ENCODE data around the gene ISCA2. TPM values are rescaled to one million over a fixed set of nuclear protein-coding genes. Genes with fewer than 3 reads are reported as not detected.
A peak's percentile ranks its signal among the peaks of the same experiment; 100 is the strongest.
"Not testable (repeated sequence)": the region's sequence is repeated elsewhere in the genome, so short reads cannot be mapped to it uniquely, and the experiment has no call there.

The ISCA2 gene, protein sequence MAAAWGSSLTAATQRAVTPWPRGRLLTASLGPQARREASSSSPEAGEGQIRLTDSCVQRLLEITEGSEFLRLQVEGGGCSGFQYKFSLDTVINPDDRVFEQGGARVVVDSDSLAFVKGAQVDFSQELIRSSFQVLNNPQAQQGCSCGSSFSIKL
- polyA plus RNA-seq (23.3 to 33.0 TPM (median 26.6 TPM) in 3 replicates), polyA minus RNA-seq (1.5 to 6.8 TPM (median 4.9 TPM) in 3 replicates)
- polyA plus RNA-seq (2011; ENCODE audit: low read depth): 3.1 TPM
- 21.7 and 37.6 TPM in 2 replicates for polyA plus RNA-seq (2011; cell fraction: cytosol; rRNA removed)
- polyA plus RNA-seq (2011; cell fraction: nucleus; rRNA removed): 10.2 and 14.3 TPM in 2 replicates
- 15.6 and 15.8 TPM in 2 replicates for polyA plus RNA-seq (2012; ENCODE audit: low replicate concordance)
- 14.2 TPM for polyA minus RNA-seq (2011; cell fraction: cytosol; rRNA and poly(A)+ RNA removed)
- 0.84 and 1.4 TPM in 2 replicates for polyA minus RNA-seq (2011; cell fraction: nucleus; rRNA and poly(A)+ RNA removed)

DNA sequence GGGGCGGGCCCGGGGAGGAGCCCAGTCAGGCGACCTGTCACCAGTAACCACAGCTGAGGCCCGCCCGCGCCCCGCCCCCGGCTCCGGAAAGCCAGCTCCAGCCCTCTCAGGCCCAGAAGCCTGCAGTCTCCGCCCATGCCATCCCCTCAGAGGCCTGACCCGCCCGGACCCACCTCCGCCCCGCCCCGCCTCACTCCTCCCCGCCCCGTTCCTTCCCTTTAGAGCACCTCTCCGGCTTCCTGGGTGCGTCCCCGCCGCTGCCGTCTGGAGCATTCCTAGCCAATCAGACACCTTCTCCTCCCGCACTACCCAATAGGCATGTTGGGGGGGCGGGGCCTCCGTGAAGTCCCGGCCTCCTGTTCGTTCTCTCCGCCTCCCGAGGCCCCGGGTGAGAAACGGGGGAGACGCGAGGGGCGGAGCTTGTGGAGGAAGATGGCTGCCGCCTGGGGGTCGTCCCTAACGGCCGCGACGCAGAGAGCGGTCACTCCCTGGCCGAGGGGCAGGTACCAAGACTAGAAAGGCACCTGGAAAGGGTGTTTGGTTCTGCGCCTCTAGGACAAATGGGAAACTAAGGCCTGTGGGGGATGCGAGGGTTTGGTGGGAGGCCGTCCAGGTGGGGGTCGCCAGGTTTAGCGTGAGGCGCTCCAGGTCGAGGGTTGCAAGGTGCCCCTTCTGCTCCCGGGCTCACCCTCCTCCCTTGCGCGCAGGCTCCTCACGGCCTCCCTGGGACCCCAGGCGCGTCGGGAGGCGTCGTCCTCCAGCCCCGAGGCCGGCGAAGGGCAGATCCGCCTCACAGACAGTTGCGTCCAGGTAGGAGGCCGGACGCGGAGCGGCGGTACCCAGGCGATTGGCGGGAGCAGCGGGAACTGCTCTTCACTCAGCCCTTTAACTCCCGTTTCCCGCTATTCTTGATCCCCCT is at the start of gene ISCA2:
ISCA2 (plus strand) TSS at position 423 of the 919 bp plus-strand sequence; CDS start at position 433, 10 bp downstream.
- Histone ChIP-seq H2AFZ (ENCODE audit: control insufficient read depth, low read length) (peak within 1 kb of the TSS; percentile 99), H3K9me1 (ENCODE audit: control insufficient read depth, extremely low read depth, insufficient read depth, low read length) (no peaks in the 10 kb centered on the region), H3K36me3 (ENCODE audit: control insufficient read depth in 2 of 2, extremely low read depth in 1 of 2, insufficient read depth in 2 of 2, low read length in 2 of 2) (no peaks in the 10 kb centered on the region), H3K27me3 (ENCODE audit: control insufficient read depth, extremely low read depth, insufficient read depth, low read length) (no peaks in the 10 kb centered on the region), H3K9me3 (ENCODE audit: control insufficient read depth, low read depth, low read length) (no peaks in the 10 kb centered on the region), H4K20me1 (ENCODE audit: control insufficient read depth, extremely low read depth, insufficient read depth, low read length) (no peaks in the 10 kb centered on the region), H3K4me3 (ENCODE audit: control insufficient read depth in 2 of 3, extremely low read depth in 1 of 3, insufficient read depth in 2 of 3, low read depth in 1 of 3, low read length in 3 of 3) (peak within 1 kb of the TSS; percentile 88 to 95 (median 92)), H3K27ac (ENCODE audit: control insufficient read depth, insufficient read depth, low read length) (peak within 1 kb of the TSS; percentile 82), H3K9ac (ENCODE audit: control insufficient read depth, extremely low read depth, insufficient read depth, low read length) (peak within 1 kb of the TSS; percentile 89), H3K79me2 (ENCODE audit: control insufficient read depth, insufficient read depth, low read length) (peaks cover 37% of the 10 kb centered on the region), H3K4me2 (ENCODE audit: control insufficient read depth, extremely low read depth, insufficient read depth, low read depth, low read length) (peak within 1 kb of the TSS; percentile 100), H3K4me1 (ENCODE audit: control insufficient read depth, extremely low read depth, insufficient read depth, low read length) (peaks cover 29% of the 10 kb centered on the region)
- peak; percentile 96 for DNase-seq (ENCODE audit: low read depth, low spot score)
- TF ChIP-seq EZH2 (IDR thresholded peaks at IDR 0.05; ENCODE audit: low read length): no peak
- TF ChIP-seq, protein P1, sequence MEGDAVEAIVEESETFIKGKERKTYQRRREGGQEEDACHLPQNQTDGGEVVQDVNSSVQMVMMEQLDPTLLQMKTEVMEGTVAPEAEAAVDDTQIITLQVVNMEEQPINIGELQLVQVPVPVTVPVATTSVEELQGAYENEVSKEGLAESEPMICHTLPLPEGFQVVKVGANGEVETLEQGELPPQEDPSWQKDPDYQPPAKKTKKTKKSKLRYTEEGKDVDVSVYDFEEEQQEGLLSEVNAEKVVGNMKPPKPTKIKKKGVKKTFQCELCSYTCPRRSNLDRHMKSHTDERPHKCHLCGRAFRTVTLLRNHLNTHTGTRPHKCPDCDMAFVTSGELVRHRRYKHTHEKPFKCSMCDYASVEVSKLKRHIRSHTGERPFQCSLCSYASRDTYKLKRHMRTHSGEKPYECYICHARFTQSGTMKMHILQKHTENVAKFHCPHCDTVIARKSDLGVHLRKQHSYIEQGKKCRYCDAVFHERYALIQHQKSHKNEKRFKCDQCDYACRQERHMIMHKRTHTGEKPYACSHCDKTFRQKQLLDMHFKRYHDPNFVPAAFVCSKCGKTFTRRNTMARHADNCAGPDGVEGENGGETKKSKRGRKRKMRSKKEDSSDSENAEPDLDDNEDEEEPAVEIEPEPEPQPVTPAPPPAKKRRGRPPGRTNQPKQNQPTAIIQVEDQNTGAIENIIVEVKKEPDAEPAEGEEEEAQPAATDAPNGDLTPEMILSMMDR (optimal IDR thresholded peaks at IDR 0.05 in 1 of 3, IDR thresholded peaks at IDR 0.05 in 1 of 3, conservative IDR thresholded peaks at IDR 0.05 in 1 of 3; ENCODE audit: extremely low read depth in 1 of 3, insufficient read depth in 2 of 3, low read length in 3 of 3): no peak
- dilution Hi-C loops (cut with MboI; ENCODE audit: extremely low pct_ligation_motif_present, low sequenced_read_pairs): no loop called here
- FAIRE-seq: no peak

DNA sequence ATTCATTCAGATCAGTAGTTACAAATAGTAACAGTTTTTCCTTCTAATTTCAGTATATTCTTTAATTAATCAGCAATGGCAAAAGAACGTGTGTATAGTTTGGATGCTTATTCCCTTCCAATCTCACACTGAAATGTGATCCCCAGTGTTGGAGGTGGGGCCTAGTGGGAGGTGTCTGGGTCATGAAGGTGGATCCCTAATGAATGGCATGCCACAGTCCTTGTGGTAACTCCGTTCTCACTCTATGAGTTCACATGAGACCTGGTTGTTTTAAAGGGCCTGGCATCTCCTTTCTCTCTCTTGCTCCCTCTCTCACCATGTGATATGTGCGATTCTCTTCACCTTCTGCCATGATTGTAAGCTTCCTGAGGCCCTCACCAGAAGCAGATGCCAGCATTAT is 48.7 kb upstream of the ISCA2 start:
- no peak for FAIRE-seq

DNA sequence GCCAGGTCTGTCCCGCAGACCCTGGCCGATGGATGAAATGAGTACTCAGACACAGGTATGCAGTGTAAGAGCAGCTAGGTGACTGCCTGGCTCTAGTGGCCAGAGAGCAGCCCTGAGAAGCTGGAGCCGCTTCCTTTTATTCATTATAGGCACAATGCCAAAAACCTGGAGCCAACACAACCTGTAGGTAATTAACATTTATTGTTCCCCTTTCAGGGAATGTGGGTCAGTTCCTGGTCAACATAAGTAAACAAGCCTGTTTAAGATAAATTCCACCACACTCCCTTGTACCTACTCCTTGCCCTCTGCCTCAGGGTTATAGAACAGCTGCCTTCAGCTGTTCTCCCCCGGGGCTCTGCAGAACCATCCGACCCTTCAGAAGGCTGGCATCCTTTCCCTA is 39.2 kb upstream of the ISCA2 start:
- DNase-seq (ENCODE audit: low read depth, low spot score); H3K9me3 ChIP-seq (ENCODE audit: control insufficient read depth, low read depth, low read length); H2AFZ ChIP-seq (ENCODE audit: control insufficient read depth, low read length); FAIRE-seq; H3K36me3 ChIP-seq (ENCODE audit: control insufficient read depth in 2 of 2, extremely low read depth in 1 of 2, insufficient read depth in 2 of 2, low read length in 2 of 2); H3K27ac ChIP-seq (ENCODE audit: control insufficient read depth, insufficient read depth, low read length); dilution Hi-C loops (cut with MboI; ENCODE audit: extremely low pct_ligation_motif_present, low sequenced_read_pairs); H3K9me1 ChIP-seq (ENCODE audit: control insufficient read depth, extremely low read depth, insufficient read depth, low read length); H3K27me3 ChIP-seq (ENCODE audit: control insufficient read depth, extremely low read depth, insufficient read depth, low read length); H3K9ac ChIP-seq (ENCODE audit: control insufficient read depth, extremely low read depth, insufficient read depth, low read length); H3K79me2 ChIP-seq (ENCODE audit: control insufficient read depth, insufficient read depth, low read length); H3K4me3 ChIP-seq (ENCODE audit: control insufficient read depth in 2 of 3, extremely low read depth in 1 of 3, insufficient read depth in 2 of 3, low read depth in 1 of 3, low read length in 3 of 3); H3K4me1 ChIP-seq (ENCODE audit: control insufficient read depth, extremely low read depth, insufficient read depth, low read length); H4K20me1 ChIP-seq (ENCODE audit: control insufficient read depth, extremely low read depth, insufficient read depth, low read length); H3K4me2 ChIP-seq (ENCODE audit: control insufficient read depth, extremely low read depth, insufficient read depth, low read depth, low read length): not testable (repeated sequence)

More for the DNA sequence above, 48.7 kb upstream of the ISCA2 start:
- Histone ChIP-seq H3K27me3 (ENCODE audit: control insufficient read depth, extremely low read depth, insufficient read depth, low read length) (no peaks in the 10 kb centered on the region), H3K9me3 (ENCODE audit: control insufficient read depth, low read depth, low read length) (no peaks in the 10 kb centered on the region), H3K36me3 (ENCODE audit: control insufficient read depth in 2 of 2, extremely low read depth in 1 of 2, insufficient read depth in 2 of 2, low read length in 2 of 2) (no peaks in the 10 kb centered on the region), H3K4me1 (ENCODE audit: control insufficient read depth, extremely low read depth, insufficient read depth, low read length) (no peaks in the 10 kb centered on the region), H3K9ac (ENCODE audit: control insufficient read depth, extremely low read depth, insufficient read depth, low read length) (no peak overlapping the region), H3K4me3 (ENCODE audit: control insufficient read depth in 2 of 3, extremely low read depth in 1 of 3, insufficient read depth in 2 of 3, low read depth in 1 of 3, low read length in 3 of 3) (no peak overlapping the region), H3K9me1 (ENCODE audit: control insufficient read depth, extremely low read depth, insufficient read depth, low read length) (no peaks in the 10 kb centered on the region), H3K79me2 (ENCODE audit: control insufficient read depth, insufficient read depth, low read length) (no peaks in the 10 kb centered on the region), H3K27ac (ENCODE audit: control insufficient read depth, insufficient read depth, low read length) (no peak overlapping the region), H2AFZ (ENCODE audit: control insufficient read depth, low read length) (no peak overlapping the region), H3K4me2 (ENCODE audit: control insufficient read depth, extremely low read depth, insufficient read depth, low read depth, low read length) (no peak overlapping the region), H4K20me1 (ENCODE audit: control insufficient read depth, extremely low read depth, insufficient read depth, low read length) (no peaks in the 10 kb centered on the region)
- DNase-seq (ENCODE audit: low read depth, low spot score): no peak
- TF ChIP-seq, protein P1 (optimal IDR thresholded peaks at IDR 0.05 in 1 of 3, IDR thresholded peaks at IDR 0.05 in 1 of 3, conservative IDR thresholded peaks at IDR 0.05 in 1 of 3; ENCODE audit: extremely low read depth in 1 of 3, insufficient read depth in 2 of 3, low read length in 3 of 3): no peak
- TF ChIP-seq EZH2 (IDR thresholded peaks at IDR 0.05; ENCODE audit: low read length): no peak
- dilution Hi-C loops (cut with MboI; ENCODE audit: extremely low pct_ligation_motif_present, low sequenced_read_pairs): no loop called here

Measured in keratinocyte (primary cell).